Embryonic facial prominence (tissue), 1 donor: ENCODE data around the gene BIRC7.

ENCODE experiments used
- DNase-seq: peaks from one replicate; pipeline ENCODE4 v3.0.0-alpha.2; 2016; ENCODE audit errors: extremely low spot score

BIRC7 gene

DNA sequence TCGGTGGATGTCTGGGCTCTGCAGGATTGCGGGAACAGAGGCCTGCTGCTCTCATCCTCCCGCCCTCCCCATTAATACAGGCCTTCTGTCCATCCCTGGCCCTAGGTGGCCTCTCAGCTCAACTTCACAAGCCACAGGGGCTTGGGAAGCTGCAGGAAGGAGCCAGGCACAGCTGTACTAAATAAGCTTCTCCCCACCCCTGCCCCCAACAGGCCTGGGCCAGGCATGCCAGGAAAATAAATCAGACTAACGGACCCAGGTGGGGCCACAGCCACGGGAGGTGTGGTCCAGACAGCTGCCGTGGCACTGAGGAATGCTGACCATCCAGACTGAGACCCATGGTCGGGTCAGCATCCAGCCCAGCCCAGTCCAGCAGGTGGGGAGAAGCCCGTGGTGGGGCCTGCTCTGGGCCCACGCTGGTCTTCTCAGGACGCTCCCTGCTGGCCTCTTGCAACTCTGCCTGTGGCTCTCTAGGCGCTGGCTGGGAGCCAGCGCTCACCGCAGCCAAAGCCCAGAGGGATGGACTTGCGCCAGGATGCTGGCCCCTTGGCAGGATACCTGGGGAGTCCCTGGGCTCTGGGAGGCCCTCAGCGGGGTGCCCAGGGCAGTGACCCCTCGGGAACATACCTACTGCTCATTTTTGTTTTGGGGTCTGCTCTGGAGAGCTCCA lies 11.2 kb upstream of the BIRC7 start:
- DNase-seq: no peak

DNA sequence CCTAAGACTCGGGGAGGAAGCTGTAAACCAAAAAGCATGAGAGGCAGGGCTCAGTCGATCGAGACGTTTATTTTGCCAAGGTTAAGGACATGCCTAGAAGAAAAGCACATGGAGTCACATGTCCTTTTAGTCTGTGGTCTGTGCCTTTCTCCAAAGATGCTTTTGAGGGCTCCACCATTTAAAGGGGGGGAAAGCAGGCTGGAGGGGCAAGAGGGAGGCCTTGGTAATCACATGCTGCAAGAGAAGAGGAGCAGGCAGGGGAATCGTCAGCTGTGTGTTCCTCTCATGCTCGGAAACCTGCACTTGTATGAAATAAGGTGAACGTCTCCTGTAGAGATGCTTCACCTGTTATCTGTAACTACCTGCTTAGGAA lies 10.6 kb upstream of the BIRC7 start:
- no peak for DNase-seq

DNA sequence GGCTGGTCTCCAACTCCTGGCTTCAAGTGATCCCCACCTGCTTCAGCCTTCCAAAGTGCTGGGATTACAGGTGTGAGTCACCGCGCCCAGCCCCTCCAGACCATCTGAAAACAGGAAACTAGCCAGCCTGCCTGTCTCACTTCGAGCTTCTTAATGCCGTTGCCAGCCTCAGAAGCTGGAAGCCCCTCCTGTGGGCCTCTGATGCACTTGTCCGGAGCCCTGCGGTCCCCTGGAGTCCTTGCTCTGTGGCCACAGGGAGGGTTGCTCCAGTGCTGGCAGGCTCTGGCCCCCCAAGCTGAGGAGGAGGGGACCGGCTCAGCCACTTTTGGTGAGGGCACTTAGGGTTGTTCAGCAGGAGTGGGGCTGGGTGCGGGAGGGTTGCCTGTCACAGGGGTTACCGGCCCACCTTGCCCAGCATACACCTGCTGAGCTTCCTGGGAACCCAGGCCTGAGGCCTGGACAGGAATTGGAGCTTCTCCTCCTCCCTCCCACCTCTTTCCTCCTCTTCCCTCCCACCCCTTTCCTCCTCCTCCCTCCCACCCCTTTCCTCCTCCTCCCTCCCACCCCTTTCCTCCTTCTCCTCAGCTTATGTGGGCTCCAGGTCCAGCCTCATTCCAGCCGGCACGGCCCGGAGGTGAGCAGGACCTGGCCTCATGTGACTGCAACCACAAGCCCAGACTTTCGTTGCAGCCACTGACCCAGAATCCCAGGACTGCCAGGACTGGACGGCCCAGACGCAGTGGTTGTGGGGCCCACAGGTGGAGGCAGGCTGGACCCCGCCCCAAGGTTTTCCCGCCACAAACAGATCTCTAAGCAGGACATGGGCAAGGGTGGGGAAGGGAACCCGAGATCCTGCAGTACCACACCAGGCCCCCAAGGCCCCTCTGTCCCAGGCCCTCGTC lies 9.4 kb upstream of the BIRC7 start:
- DNase-seq: no peak

DNA sequence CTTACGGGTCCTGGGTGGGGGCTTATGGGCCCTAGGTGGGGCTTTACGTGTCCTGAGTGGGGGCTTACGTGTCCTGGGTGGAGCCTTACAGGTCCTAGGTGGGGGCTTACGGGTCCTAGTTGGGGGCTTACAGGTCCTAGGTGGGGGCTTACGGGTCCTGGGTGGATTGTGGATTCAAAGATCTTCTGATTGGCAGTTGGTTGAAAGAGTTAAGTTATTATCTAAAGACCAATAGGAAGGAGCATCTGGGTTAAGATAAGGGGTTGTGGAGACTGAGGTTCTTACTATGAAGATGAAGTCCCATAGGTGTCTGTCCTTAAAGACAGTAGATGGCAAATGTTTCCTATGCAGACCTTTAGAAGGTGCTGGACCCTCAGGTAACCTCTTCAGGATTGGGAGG lies 8.4 kb upstream of the BIRC7 start:
- DNase-seq: no peak

DNA sequence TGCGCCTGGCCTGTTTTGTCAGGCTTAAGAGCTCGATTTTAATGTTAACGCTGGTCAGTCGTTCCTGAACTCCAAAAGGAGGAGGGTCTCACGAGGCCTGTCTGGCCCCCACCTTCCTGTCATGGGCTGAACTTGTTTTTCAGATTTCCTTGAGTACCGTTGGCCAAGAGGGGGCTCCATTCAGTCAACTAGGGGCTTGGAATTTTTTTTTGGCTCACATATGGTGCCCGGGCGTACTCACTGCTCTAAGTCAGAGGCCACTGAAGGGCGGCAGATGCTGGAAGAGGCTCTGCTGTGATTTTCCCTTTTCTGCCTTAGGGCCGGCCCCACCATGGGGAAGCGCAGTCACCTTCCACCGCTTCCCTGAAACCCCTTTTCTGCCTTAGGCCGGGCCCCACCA lies 6.9 kb upstream of the BIRC7 start:
- DNase-seq: no peak

DNA sequence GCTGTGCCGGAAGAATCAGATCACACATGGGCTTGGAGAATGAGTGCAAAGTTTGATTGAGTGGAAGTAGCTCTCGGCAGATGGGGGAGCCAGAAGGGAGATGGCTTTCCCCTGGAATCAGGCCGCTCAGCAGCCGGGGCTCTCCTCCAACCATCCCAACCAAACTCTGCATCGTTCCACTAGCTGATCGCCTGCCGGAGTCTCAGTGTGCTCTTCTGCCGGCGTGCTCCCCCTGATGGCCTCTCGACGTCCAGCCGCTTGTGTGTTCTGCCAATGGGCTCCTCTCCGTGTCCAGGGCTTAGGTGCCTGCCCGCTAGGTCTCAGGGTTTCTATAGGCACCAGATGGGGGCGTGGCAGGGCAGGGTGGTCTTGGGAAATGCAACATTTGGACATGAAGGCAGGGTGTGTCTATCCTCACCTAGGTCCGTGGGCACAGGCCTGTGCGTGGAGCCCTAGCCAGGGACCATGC lies 4.9 kb upstream of the BIRC7 start:
- no peak for DNase-seq

DNA sequence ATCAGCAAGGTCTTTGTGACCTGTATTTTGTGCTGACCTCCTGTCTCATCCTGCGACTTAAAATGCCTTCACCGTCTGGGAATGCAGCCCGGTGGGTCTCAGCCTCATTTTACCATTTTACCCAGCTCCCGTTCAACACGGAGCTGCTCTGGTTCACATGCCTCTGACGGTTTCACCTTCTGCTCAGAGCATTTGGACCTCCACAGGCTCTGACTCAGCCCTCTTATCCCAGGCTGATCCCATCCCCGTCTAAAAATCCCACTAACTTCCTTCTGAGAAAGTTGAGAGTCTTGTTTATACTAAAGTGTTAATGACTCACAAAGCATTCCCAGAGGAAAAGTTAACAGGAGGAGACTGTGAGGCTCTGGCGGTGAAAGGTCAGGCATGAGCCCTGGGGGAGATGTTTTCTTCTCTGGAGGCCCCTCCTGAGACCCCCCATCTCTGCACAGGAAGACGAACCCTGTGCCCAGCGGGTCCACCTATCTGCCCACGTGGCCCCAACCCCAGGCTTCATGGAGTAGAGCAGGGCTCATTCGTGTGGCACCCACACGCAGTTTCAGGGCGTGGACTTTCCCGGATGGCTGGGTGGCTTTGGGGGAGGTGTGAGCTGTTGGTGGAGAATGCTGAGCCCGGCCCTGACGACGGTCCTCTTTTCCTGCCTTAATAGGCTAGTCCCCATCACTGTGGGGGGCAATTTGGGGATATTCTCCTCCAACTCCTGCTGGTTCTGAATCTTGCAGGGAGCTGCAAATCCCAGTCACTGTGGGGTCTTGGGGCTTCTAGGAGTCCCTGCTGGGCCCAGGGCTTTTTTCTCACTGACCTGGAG lies 3.3 kb upstream of the BIRC7 start:
- no peak for DNase-seq

DNA sequence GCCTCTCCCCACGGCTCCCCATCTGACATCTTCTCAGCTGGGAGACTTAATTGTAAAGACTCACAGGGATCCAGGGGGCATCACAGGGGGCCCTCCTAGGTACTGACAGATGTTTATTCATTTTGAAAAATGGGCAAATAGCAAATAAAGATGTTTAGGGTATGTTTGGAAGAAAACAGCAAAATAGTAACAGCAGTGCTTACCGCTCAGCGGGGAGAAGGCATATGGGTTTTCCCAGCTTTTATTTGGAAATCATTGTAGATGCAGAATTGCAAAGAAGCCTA lies 2.7 kb upstream of the BIRC7 start:
- no peak for DNase-seq

DNA sequence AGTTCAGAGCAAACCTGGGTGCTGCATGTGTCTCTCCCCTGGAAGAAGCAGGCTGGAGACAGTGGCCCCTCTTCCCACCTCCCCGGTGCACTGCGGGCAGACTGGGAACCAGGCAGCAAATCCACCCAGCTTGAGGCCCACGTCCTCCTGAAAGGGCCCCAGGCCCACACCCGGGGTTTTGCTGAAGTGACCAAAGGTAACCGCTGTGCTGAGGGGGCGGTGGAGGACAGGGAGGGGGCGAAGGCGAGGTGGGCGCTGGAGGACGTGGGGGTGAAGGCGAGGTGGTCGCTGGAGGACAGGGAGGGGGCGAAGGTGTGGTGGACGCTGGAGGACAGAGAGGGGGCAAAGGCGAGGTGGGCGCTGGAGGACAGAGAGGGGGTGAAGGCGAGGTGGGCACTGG lies 1.8 kb upstream of the BIRC7 start:
- DNase-seq: no peak

DNA sequence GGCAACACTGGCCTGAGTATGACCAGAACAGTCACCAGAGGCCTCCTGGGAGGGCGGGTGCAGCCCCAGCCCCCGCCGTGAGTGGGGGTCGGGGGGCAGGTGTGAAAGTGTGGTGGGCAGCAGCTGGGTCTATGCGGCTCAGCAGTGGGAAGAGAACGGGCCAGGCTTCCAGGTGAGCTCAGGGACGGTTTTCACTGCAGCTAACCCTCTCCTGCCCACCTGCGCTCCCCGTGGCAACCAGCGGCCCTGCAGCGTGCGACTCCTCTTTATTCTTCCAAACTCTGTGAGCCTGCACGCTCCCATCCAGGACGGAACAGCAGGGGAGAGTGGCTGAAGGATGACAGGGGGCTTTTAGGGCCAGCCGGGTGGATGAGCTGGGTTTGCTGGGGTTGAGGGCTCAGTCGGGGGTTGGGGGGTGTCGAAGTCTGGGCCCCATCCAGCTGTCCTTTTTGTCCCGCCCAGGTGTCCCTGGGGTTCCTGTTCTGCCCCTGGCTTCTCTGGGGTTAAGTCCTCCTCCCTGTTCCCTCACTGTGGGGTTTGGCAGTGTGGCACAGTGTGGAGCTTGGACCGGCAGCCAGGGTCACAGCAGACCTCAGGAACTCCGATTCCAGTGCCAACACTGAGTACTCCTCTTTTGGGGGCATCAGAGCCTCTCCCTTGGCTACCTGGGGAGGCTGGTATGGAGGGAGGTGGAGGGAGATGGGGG lies 859 bp upstream of the BIRC7 start:
- no peak for DNase-seq

DNA sequence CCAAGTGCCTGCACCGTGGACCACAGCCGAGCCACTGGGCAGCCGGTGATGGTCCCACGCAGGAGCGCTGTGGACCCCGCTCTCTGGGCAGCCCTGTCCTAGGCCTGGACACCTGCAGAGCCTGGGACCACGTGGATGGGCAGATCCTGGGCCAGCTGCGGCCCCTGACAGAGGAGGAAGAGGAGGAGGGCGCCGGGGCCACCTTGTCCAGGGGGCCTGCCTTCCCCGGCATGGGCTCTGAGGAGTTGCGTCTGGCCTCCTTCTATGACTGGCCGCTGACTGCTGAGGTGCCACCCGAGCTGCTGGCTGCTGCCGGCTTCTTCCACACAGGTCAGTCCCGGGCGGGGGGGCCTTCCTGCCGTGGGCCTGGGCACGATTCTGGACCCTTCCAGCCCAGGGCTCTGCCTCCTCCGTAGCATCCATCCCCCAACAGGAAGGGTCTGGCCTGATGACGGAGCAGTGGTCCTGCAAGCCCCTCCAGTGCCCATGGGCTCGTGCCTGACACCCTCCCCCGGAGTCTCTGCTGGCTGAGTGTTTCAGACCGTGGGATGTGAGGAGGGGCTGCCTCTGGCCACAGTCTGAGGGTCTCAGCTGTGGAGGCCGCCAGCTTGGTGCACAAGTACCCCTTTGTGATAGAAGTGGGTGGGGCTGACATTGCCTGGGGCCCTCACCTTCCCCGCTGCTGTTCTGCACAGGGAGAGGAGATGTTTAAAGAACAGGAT lies 572 bp downstream of the BIRC7 start:
- no peak for DNase-seq

DNA sequence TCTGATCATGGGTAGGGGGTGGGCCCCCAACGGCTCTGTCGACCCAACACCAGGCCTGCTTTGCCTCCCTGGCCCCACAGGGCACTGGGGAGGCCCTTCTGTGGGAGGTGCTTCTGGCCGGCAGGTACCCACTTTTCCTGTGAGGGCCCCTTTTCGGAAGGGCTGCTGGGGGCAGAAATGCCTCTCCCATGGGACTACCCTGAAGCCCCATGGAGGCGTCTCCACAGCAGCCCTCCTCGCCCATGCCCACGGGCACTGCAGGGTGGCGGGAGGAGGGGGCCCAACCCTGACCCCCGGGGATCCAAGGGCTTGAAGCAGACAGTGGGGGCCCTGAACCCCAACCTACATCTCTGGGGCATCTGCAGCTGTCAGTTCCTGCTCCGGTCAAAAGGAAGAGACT lies 2.3 kb downstream of the BIRC7 start:
- no peak for DNase-seq

DNA sequence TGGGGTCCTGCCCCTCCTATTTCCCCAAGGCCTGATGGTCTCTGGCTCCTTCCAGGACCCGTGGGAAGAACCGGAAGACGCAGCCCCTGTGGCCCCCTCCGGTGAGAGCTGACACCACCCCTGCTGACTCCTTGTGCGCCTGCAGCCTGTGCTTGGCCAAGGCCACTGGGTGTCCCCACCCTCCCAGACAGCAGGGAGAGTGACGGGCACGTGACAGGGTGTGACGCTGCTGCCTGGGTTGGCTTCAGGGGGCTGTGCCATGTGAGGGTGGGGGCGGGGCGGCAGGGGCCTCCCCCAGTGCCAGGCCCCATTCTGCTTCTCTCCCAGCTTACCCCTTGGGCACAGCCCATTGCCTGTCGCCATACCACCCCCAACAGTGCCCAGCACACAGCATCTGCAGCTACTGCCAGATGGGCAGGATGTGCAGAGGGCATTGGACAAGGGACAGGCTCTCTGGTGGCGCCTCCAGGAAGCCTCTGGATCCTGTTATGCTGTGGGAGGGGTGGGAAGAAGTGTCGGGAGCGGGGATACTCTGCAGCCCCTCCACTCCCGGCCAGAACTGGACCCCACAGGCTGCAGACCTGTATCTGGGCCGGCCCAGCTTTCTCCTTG lies 2.9 kb downstream of the BIRC7 start:
- DNase-seq: no peak

DNA sequence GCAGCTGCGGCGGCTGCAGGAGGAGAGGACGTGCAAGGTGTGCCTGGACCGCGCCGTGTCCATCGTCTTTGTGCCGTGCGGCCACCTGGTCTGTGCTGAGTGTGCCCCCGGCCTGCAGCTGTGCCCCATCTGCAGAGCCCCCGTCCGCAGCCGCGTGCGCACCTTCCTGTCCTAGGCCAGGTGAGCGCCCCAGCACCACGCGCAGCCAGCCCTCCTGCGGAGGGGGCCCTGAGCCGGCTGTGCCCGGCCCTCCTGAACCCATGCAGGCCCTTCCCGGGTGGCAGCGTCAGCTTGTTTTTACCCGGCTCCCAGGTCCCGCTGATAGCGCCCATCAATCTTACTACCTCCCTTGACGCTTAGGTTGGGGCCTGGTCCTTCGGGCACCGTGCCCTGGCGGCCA lies 3.7 kb downstream of the BIRC7 start:
- DNase-seq: no peak

DNA sequence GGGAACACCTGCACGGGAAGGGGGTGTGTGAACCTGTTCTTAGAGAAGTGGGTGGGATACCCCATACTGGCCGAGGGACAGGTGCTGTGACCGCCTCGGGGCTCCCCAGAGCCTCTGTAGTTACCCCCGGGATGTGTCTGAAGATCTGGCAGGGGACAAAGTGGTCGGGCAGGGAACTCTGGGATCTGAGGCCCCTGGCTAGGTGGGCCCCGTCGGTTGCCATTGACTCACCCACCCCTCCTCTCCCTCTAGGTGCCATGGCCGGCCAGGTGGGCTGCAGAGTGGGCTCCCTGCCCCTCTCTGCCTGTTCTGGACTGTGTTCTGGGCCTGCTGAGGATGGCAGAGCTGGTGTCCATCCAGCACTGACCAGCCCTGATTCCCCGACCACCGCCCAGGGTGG lies 4.3 kb downstream of the BIRC7 start:
- DNase-seq: no peak

DNA sequence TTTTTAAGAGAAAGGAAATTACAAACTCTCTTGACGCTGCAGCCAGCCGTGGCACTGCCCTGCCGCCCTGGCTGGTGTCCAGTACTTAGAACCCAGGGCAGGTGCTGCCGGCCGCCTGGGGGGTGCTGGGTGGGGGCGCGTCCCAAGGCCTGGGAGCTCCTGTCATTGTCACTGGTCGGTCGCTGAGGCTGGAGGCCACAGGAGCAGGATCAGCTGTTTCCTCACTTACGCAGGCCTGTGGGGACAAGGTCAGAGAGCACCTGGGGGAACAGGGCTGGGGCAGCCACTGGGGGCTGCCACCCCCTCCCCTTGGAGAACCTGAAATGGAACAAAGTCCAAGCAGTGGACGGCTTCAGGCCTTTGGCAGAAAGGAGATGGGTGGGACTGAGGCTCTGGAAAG lies 5.6 kb downstream of the BIRC7 start:
- no peak for DNase-seq

DNA sequence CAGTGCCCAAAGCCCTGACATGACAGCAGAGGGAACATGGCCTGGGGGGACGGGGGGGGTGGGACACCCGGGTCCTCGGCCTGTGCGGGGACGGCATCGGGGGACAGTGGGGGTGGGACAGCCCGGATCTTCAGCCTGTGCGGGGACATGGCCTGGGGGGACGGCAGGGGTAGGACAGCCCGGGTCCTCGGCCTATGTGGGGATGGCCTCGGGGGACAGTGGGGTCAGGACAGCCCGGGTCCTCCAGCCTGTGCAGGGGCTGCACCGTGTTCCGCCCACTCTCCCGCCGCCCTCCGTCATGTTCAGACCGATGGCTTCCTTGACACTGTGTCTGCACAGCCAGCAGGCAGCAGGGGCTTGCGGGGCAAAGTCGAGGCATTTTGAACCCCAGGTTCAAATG lies 7.0 kb downstream of the BIRC7 start:
- DNase-seq: no peak

DNA sequence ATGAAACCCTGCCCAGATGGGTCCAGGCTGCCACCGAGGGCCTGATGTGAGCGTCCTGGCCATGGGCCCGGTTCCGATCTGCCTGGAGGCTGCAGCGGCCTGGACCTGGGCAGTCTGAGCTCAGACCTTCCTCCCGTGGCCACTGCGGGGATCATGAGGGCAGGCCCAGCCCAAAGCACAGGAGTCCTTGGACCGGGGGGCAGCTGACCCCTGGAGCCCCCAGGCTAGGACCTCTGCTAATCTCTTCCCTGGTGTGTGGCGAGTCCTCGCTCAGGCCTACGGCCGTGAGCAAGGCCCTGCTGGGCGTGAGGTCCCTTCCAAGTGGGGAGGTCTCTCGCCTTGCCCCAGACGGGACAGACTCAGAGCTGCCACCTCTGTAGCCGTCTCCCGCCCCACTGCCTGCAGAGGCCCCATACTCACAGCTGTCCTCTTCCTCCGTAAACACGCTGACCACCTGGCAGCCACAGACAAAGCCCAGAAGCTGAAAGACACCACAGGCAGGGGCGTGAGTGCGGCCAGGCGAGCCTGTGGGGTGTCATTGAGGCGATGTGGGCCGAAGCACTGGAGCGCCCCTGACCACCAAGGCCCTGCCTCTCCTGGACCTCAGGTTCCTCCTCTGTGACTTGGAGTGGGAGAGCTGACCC lies 8.0 kb downstream of the BIRC7 start:
- no peak for DNase-seq

DNA sequence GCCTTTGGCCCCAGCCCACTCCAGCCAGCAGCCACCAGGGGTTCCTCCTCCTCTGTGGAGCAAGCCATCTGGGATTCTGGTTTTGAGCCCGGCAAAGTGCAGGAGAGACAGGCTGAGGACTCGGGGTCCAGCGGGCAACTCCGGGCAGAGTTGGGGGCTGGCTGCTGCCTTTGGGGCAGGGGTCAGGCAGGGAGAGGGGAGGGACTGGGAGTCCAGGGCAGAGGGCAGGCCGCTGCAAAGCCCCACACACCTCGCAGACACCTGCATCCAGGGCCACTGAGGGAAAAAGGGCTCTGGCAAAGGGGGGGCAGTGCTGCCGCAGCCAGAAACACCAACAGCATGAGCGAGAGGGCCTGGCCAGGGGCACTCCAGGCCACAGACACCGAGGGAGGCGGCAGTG lies 8.8 kb downstream of the BIRC7 start:
- no peak for DNase-seq

DNA sequence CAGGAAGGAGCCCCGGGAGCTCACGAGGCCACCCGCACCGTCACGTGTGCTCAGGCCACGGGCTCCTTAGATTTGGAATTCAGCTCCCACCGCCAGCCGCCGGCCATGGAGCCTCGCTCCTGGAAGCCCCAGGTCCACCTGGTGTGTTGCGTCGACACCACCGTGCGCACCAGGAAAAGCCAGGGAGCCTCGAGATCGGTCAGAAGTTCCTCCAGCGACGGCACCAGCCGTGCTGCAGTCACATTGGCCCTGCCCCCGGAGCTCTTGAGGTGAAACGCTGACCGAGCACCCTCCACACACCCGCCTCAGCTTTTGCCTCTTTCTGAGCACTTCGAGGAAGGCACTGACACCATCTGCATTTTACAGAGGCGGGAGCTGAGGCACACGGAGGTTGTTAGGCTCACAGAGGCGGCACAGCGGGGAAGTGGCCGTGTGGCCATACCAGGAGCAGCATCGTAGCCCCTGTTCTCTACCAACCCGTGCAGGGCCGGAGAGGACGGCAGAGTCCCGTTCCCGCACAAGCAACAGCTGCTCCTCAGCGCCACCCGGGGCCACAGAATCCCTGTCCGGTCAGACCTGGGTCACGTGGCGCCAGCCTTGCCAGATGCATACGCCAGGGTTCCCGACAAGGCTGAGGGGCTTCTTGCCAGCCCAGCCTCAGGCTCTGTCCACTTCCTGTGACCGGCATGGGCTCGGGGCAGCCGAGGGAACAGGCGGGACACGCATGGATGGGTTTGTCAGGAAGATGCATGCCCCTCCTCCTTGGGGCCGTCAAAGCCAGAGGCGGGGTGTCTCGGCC lies 11.0 kb downstream of the BIRC7 start:
- DNase-seq: no peak
